WTC11 (cell line): ENCODE measurements around the gene TNIP2. TPM values are rescaled to one million over a fixed set of nuclear protein-coding genes. Genes with fewer than 3 reads are reported as not detected.

Experiments used
- CBFB ChIP-seq: sonication (generic); formaldehyde crosslinking; IDR thresholded peaks from 2 replicates; pipeline ENCODE4 v1.8.1; 2022; ENCODE audit warnings: mild to moderate bottlenecking, low read depth, missing genetic modification reagents
- CREB1 ChIP-seq: sonication (generic); formaldehyde crosslinking; IDR thresholded peaks from 2 replicates; pipeline ENCODE4 v1.8.0; 2023; ENCODE audit warnings: mild to moderate bottlenecking, missing genetic modification reagents
- ELF4 ChIP-seq: sonication (generic); formaldehyde crosslinking; IDR thresholded peaks from 2 replicates; pipeline ENCODE4 v1.8.1; 2022; ENCODE audit warnings: low read depth, mild to moderate bottlenecking, moderate library complexity, missing genetic modification reagents
- EMX1 ChIP-seq: fragments of 250-450 bp; sonication (Bioruptor Pico); IDR thresholded peaks from 2 replicates; pipeline ENCODE4 v1.8.0; 2021; ENCODE audit warnings: mild to moderate bottlenecking
- FOXK1 ChIP-seq: sonication (generic); formaldehyde crosslinking; IDR thresholded peaks from 2 replicates; pipeline ENCODE4 v1.8.0; 2022; ENCODE audit warnings: mild to moderate bottlenecking, moderate library complexity, missing genetic modification reagents
- JAZF1 ChIP-seq: fragments of 250-450 bp; sonication (Bioruptor Pico); IDR thresholded peaks from 2 replicates; pipeline ENCODE4 v1.9.0; 2021; ENCODE audit warnings: moderate library complexity, mild to moderate bottlenecking, inconsistent platforms
- MXD4 ChIP-seq: fragments of 250-450 bp; sonication (Bioruptor Pico); IDR thresholded peaks from 2 replicates; pipeline ENCODE4 v1.8.0; 2021; ENCODE audit warnings: mild to moderate bottlenecking, moderate library complexity, borderline replicate concordance
- NR1H2 ChIP-seq: sonication (generic); formaldehyde crosslinking; IDR thresholded peaks from 2 replicates; pipeline ENCODE4 v1.9.0; 2021; ENCODE audit warnings: mild to moderate bottlenecking, moderate library complexity, missing genetic modification reagents
- OVOL2 ChIP-seq: fragments of 250-450 bp; sonication (Bioruptor Pico); IDR thresholded peaks from 2 replicates; pipeline ENCODE4 v1.9.0; 2021; ENCODE audit warnings: mild to moderate bottlenecking, borderline replicate concordance
- SMAD3 ChIP-seq: sonication (generic); formaldehyde crosslinking; IDR thresholded peaks from 2 replicates; pipeline ENCODE4 v1.8.0; 2022; ENCODE audit warnings: missing genetic modification reagents, mild to moderate bottlenecking, borderline replicate concordance
- SMAD4 ChIP-seq: sonication (generic); formaldehyde crosslinking; IDR thresholded peaks from 2 replicates; pipeline ENCODE4 v1.8.0; 2022; ENCODE audit warnings: mild to moderate bottlenecking, missing genetic modification reagents
- TEAD1 ChIP-seq: sonication (generic); formaldehyde crosslinking; IDR thresholded peaks from 2 replicates; pipeline ENCODE4 v1.8.0; 2022; ENCODE audit warnings: mild to moderate bottlenecking, missing genetic modification reagents
- TEAD4 ChIP-seq: sonication (generic); formaldehyde crosslinking; IDR thresholded peaks from 2 replicates; pipeline ENCODE4 v1.8.0; 2022; ENCODE audit warnings: mild to moderate bottlenecking, missing genetic modification reagents
- ZBTB21 ChIP-seq: sonication (generic); formaldehyde crosslinking; IDR thresholded peaks from 2 replicates; pipeline ENCODE4 v1.8.1; 2023; ENCODE audit warnings: mild to moderate bottlenecking, missing genetic modification reagents, borderline replicate concordance
- ZNF219 ChIP-seq: sonication (generic); formaldehyde crosslinking; IDR thresholded peaks from 2 replicates; pipeline ENCODE4 v1.8.0; 2023; ENCODE audit warnings: missing genetic modification reagents, mild to moderate bottlenecking, borderline replicate concordance
- ZNF232 ChIP-seq: sonication (generic); formaldehyde crosslinking; IDR thresholded peaks from 2 replicates; pipeline ENCODE4 v1.8.0; 2022; ENCODE audit warnings: mild to moderate bottlenecking, missing genetic modification reagents
- ZNF263 ChIP-seq: sonication (generic); formaldehyde crosslinking; IDR thresholded peaks from 2 replicates; pipeline ENCODE4 v1.8.1; 2022; ENCODE audit warnings: low read depth, mild to moderate bottlenecking, moderate library complexity, missing genetic modification reagents
- ZNF416 ChIP-seq: fragments of 250-450 bp; sonication (Bioruptor Pico); IDR thresholded peaks from 2 replicates; pipeline ENCODE4 v1.9.0; 2021; ENCODE audit warnings: mild to moderate bottlenecking, inconsistent platforms
- total RNA-seq: library from RNA; stranded (reverse); gene quantifications from 3 replicates; pipeline ENCODE4 v1.2.3, GENCODE V29; 2021
- TF ChIP-seq, protein P1 (sequence below): fragments of 250-450 bp; sonication (Bioruptor Pico); IDR thresholded peaks from 2 replicates; pipeline ENCODE4 v1.9.0; 2021; ENCODE audit warnings: moderate library complexity, mild to moderate bottlenecking, inconsistent platforms, borderline replicate concordance
- TF ChIP-seq, protein P2 (sequence below): sonication (generic); formaldehyde crosslinking; IDR thresholded peaks from 2 replicates; pipeline ENCODE4 v1.8.1; 2023; ENCODE audit warnings: mild to moderate bottlenecking, missing genetic modification reagents, moderate library complexity
- TF ChIP-seq, protein P3 (sequence below): sonication (generic); formaldehyde crosslinking; IDR thresholded peaks from 2 replicates; pipeline ENCODE4 v1.8.1; 2022; ENCODE audit warnings: low read depth, missing genetic modification reagents, borderline replicate concordance
- TF ChIP-seq, protein P4 (sequence below): sonication (generic); formaldehyde crosslinking; conservative IDR thresholded peaks from 2 replicates; pipeline ENCODE4 v1.8.1; 2023; ENCODE audit warnings: mild to moderate bottlenecking, low read depth, missing genetic modification reagents, moderate library complexity

The TNIP2 gene
- total RNA-seq, 1 experiment from 2014 or later: 44.4 TPM

DNA sequence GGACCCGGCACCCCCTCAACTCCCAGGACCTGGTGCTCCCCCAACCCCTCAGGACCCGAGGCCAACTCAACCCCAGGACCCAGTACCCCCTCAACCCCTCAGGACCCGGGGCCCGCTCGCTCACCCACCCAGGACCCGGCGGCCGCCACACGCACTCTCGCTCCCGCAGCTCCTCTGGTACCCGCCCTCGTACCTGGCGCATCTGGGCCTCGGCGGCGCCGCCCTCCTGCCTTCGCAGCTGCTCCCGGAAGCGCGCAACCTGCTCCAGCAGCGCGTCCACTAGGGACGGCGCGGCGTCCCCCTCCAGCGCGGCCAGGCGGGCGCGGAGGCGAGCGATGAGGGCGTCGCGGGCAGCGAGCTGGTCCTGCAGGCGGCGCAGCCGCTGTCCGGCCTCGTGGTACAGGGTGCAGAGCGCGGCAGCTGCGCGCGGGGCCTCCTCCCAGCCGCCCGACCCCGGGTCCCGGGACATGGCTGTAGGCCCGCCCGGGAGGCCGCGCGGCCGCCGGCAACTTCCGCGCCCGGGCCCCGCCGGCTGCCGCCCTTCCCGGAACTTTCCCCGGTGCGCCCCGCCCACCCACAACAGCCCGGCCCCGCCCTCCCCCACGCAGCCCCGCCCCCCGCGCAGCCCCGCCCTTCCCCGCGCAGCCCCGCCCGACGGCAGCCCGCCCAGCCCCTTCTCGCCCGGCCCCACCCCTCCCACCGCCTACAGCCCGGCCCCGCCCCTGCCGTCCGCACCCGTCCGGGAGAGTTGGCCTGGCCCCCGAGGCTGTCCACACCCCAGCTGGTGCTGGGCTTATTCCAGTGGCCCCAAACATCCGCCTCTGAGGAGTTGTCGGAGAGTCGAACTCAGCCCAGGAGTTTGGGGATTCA is at the start of gene TNIP2 (continued):
- TF ChIP-seq, protein P1, sequence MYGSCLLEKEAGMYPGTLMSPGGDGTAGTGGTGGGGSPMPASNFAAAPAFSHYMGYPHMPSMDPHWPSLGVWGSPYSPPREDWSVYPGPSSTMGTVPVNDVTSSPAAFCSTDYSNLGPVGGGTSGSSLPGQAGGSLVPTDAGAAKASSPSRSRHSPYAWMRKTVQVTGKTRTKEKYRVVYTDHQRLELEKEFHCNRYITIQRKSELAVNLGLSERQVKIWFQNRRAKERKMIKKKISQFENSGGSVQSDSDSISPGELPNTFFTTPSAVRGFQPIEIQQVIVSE (CRISPR knock-in tag): no peak
- no peak for TF ChIP-seq ZNF219 (CRISPR knock-in tag)
- no peak for TF ChIP-seq SMAD4 (CRISPR knock-in tag)
- TF ChIP-seq ZNF263 (CRISPR knock-in tag): no peak
- TF ChIP-seq, protein P2, sequence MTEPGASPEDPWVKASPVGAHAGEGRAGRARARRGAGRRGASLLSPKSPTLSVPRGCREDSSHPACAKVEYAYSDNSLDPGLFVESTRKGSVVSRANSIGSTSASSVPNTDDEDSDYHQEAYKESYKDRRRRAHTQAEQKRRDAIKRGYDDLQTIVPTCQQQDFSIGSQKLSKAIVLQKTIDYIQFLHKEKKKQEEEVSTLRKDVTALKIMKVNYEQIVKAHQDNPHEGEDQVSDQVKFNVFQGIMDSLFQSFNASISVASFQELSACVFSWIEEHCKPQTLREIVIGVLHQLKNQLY: no peak
- TF ChIP-seq OVOL2 (CRISPR knock-in tag): no peak
- peak; percentile 72 for TF ChIP-seq TEAD1 (CRISPR knock-in tag)
- TF ChIP-seq ZNF232 (CRISPR knock-in tag): no peak
- TF ChIP-seq EMX1 (CRISPR knock-in tag): no peak
- TF ChIP-seq, protein P3, sequence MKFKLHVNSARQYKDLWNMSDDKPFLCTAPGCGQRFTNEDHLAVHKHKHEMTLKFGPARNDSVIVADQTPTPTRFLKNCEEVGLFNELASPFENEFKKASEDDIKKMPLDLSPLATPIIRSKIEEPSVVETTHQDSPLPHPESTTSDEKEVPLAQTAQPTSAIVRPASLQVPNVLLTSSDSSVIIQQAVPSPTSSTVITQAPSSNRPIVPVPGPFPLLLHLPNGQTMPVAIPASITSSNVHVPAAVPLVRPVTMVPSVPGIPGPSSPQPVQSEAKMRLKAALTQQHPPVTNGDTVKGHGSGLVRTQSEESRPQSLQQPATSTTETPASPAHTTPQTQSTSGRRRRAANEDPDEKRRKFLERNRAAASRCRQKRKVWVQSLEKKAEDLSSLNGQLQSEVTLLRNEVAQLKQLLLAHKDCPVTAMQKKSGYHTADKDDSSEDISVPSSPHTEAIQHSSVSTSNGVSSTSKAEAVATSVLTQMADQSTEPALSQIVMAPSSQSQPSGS (CRISPR knock-in tag): no peak
- no peak for TF ChIP-seq MXD4 (CRISPR knock-in tag)
- peak; percentile 83 for TF ChIP-seq FOXK1 (CRISPR knock-in tag)
- TF ChIP-seq, protein P4, sequence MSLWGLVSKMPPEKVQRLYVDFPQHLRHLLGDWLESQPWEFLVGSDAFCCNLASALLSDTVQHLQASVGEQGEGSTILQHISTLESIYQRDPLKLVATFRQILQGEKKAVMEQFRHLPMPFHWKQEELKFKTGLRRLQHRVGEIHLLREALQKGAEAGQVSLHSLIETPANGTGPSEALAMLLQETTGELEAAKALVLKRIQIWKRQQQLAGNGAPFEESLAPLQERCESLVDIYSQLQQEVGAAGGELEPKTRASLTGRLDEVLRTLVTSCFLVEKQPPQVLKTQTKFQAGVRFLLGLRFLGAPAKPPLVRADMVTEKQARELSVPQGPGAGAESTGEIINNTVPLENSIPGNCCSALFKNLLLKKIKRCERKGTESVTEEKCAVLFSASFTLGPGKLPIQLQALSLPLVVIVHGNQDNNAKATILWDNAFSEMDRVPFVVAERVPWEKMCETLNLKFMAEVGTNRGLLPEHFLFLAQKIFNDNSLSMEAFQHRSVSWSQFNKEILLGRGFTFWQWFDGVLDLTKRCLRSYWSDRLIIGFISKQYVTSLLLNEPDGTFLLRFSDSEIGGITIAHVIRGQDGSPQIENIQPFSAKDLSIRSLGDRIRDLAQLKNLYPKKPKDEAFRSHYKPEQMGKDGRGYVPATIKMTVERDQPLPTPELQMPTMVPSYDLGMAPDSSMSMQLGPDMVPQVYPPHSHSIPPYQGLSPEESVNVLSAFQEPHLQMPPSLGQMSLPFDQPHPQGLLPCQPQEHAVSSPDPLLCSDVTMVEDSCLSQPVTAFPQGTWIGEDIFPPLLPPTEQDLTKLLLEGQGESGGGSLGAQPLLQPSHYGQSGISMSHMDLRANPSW (CRISPR knock-in tag): no peak
- TF ChIP-seq ZNF416: no peak
- no peak for TF ChIP-seq SMAD3 (CRISPR knock-in tag)
- TF ChIP-seq NR1H2 (CRISPR knock-in tag): no peak
- TF ChIP-seq CREB1 (CRISPR knock-in tag): no peak
- 0 out of 2 replicates have a peak, but pooled peaks have one; percentile 66 for TF ChIP-seq ZBTB21 (CRISPR knock-in tag)
- no peak for TF ChIP-seq JAZF1 (CRISPR knock-in tag)
- no peak for TF ChIP-seq TEAD4 (CRISPR knock-in tag)
- no peak for TF ChIP-seq CBFB (CRISPR knock-in tag)
- no peak for TF ChIP-seq ELF4 (CRISPR knock-in tag)
